ENCODE results near the gene PRR33. TPM values are rescaled to one million over a fixed set of nuclear protein-coding genes. Genes with fewer than 3 reads are reported as not detected.

Gene PRR33
- total RNA-seq, 2 donors from 2014 or later: not detected

- Histone ChIP-seq H3K36me3 (no peaks in the 10 kb centered on the region), H3K9ac (ENCODE audit: low read depth in 2 of 2, low read length in 2 of 2) (no peak overlapping the region), H3K27me3 (no peaks in the 10 kb centered on the region), H3K4me3 (no peak overlapping the region), H3K9me3 (no peaks in the 10 kb centered on the region), H3K27ac (no peak overlapping the region), H3K4me1 (no peaks in the 10 kb centered on the region)
- intact Hi-C loops (cut with DNase I): no loop called here
- no peak for DNase-seq
- TF ChIP-seq CTCF (IDR thresholded peaks at IDR 0.05): no peak
Measured at GRCh38 chr11:1926156-1927025, 34.7 kb upstream of the PRR33 start.

GRCh38 chr11:1925373-1926155 lies 33.9 kb upstream of the PRR33 start:
- intact Hi-C loops (cut with DNase I): no loop called here
- Histone ChIP-seq H3K36me3 (no peaks in the 10 kb centered on the region), H3K27ac (no peak overlapping the region), H3K9ac (ENCODE audit: low read depth in 2 of 2, low read length in 2 of 2) (no peak overlapping the region), H3K9me3 (no peaks in the 10 kb centered on the region), H3K27me3 (no peaks in the 10 kb centered on the region), H3K4me3 (no peak overlapping the region), H3K4me1 (no peaks in the 10 kb centered on the region)
- no peak for DNase-seq
- TF ChIP-seq CTCF (IDR thresholded peaks at IDR 0.05): no peak

- no peaks in the 10 kb centered on the region for H3K4me1 ChIP-seq
- TF ChIP-seq CTCF (IDR thresholded peaks at IDR 0.05): no peak
- H3K9me3 ChIP-seq: no peaks in the 10 kb centered on the region
- H3K36me3 ChIP-seq: no peaks in the 10 kb centered on the region
- no peak overlapping the region for H3K4me3 ChIP-seq
- no peak overlapping the region for H3K27ac ChIP-seq
- intact Hi-C loops (cut with DNase I): no loop called here
- no peak for DNase-seq
- no peaks in the 10 kb centered on the region for H3K27me3 ChIP-seq
- no peak overlapping the region for H3K9ac ChIP-seq (ENCODE audit: low read depth in 2 of 2, low read length in 2 of 2)
Measured at GRCh38 chr11:1924646-1925372, 33.1 kb upstream of the PRR33 start.

GRCh38 chr11:1924181-1924580 lies 32.5 kb upstream of the PRR33 start:
- Histone ChIP-seq H3K4me1 (no peaks in the 10 kb centered on the region), H3K9ac (ENCODE audit: low read depth in 2 of 2, low read length in 2 of 2) (no peak overlapping the region), H3K27ac (no peak overlapping the region), H3K4me3 (no peak overlapping the region), H3K27me3 (no peaks in the 10 kb centered on the region), H3K9me3 (no peaks in the 10 kb centered on the region), H3K36me3 (no peaks in the 10 kb centered on the region)
- intact Hi-C loops (cut with DNase I): no loop called here
- TF ChIP-seq CTCF (IDR thresholded peaks at IDR 0.05): no peak
- no peak for DNase-seq

- no peak overlapping the region for H3K4me3 ChIP-seq
- no peak overlapping the region for H3K9ac ChIP-seq (ENCODE audit: low read depth in 2 of 2, low read length in 2 of 2)
- no peaks in the 10 kb centered on the region for H3K9me3 ChIP-seq
- no peaks in the 10 kb centered on the region for H3K36me3 ChIP-seq
- no peaks in the 10 kb centered on the region for H3K27me3 ChIP-seq
- H3K27ac ChIP-seq: no peak overlapping the region
- TF ChIP-seq CTCF (IDR thresholded peaks at IDR 0.05): no peak
- DNase-seq: no peak
- intact Hi-C loops (cut with DNase I): no loop called here
- H3K4me1 ChIP-seq: no peaks in the 10 kb centered on the region
Measured at GRCh38 chr11:1923201-1923956, 31.7 kb upstream of the PRR33 start.

Measured in colonic mucosa (tissue), 4 donors.